ENCODE data around the gene FIGLA.
"Not testable (repeated sequence)": the region's sequence is repeated elsewhere in the genome, so short reads cannot be mapped to it uniquely, and the experiment has no call there.

The FIGLA gene

GRCh38 chr2:70747284-70747683 is 43.2 kb downstream of the FIGLA start:
- DNase-seq (ENCODE audit: low read depth in 3 of 3, low spot score in 1 of 3) = no peak

DNA sequence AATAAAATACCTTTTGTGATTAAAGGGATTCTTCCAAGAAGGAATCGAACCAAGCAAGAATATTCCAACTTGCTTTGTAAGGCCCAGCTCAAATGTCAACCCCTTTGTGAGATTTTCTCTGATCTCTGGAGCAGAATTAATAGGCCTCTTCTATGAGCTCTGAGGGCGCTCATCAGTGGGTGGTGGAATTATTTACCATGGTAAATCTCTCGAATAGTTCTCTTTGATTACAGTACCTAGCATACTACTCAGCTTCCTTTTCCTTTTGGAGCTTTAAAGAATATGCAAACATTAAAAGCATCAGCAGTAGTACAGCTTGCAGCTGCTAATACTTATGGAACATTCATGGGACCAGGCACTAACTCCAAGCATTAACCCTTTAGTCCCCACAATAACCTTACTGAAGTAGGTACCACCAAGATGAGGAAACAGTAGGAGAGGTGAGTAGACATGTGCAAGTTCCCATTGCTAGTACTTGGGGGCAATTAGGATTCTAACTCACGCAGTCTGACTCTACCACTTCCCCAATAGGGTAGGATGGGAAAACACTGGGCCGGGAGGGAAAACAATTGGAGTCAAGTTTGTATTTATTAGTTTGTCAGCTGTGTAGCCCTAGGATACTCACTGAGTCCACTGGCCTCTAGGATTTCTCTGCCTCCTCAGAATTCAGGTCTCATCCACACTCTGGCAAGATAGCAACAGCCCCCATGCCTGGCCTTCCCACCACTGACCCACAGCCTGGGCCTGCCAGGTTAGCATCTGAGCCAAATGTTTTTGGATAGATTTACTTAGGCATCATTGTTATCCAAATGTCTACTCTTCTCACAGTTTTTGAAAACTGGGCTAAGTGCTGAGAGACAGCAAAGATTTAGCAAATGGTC is 44.1 kb downstream of the FIGLA start:
- DNase-seq (ENCODE audit: low read depth in 3 of 3, low spot score in 1 of 3) = no peak

- no peak for DNase-seq (ENCODE audit: low read depth in 3 of 3, low spot score in 1 of 3)
These were observed 45.1 kb downstream of the FIGLA start for GRCh38 chr2:70745276-70745825.

DNA sequence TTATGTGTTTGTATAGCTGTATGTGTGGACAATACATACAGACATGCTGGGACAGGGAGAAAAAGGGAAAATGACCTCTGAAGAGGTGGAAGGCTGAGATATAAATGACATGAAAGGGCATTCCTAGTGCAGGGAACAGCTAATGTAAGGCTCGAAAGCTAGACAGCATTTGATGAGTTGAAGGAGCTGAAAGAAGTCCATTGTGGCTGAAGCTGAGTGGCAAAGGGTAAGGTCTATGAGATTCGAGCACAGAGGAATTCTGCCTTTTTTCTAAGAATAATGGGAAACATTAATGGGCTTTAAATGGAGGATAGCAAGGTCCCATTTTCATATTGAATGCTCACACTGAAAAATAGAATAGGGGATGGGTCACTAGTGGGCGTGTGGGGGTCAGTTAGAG is 46.0 kb downstream of the FIGLA start:
- no peak for DNase-seq (ENCODE audit: low read depth in 3 of 3, low spot score in 1 of 3)

DNA sequence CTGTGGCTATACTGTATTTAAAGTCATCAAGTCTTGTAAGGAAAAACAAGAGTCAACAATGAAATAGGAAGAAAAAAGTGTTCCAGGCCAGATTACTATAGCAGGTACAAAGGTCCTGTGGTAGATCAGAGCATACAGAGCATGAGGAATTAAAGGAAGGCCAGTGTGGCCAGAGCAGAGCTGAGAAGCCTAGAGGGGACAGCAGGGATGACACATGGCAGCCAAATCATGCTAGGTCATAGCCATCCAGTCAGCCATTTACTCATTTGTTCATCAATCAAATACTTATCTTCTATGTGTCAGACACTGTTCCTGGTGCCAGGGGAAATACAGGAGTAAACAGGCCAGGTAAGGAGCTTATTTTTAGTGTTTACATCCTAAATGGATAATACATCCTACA is 46.8 kb downstream of the FIGLA start:
- DNase-seq (ENCODE audit: low read depth in 3 of 3, low spot score in 1 of 3) = no peak

GRCh38 chr2:70743068-70743467 is 47.4 kb downstream of the FIGLA start:
- no peak for DNase-seq (ENCODE audit: low read depth in 3 of 3, low spot score in 1 of 3)

DNA sequence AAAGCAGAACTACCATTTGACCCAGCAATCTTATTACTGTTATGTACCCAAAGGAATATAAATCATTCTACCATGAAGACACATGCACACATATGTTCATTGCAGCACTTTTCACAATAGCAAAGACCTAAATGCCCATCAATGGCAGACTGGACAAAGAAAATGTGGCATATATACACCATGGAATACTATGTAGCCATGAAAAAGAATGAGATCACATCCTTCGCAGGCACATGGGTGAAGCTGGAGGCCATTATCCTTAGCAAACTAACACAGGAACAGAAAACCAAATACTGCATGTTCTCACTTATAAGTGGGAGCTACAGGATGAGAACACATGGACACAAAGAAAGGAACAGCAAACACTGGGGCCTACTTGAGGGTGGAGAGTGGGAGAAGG is 51.0 kb downstream of the FIGLA start:
- not testable (repeated sequence) for DNase-seq (ENCODE audit: low read depth in 3 of 3, low spot score in 1 of 3)

DNA sequence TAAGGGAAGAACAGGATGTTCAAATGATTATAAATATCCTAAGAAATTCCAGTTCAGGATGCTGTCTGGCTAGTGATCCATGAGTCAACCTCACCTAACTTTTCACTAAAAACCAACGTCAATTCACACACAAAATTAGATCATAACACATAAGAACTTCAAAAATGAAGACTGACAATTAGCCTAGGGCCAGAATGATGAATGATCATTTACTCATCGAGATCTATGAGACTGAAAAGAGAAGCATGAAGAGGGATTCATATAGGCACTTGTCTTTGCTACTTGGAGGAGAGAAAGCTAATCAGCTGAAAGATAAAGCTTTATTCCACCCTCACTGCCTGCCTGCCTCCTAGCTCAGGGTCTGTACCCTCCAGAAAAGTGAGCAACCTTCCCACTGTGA is 52.3 kb downstream of the FIGLA start:
- no peak for DNase-seq (ENCODE audit: low read depth in 3 of 3, low spot score in 1 of 3)

- DNase-seq (ENCODE audit: low read depth in 3 of 3, low spot score in 1 of 3) = no peak
These were observed 55.4 kb downstream of the FIGLA start for GRCh38 chr2:70735071-70735470.

GRCh38 chr2:70733646-70734180 is 56.7 kb downstream of the FIGLA start:
- DNase-seq (ENCODE audit: low read depth in 3 of 3, low spot score in 1 of 3) = no peak

DNA sequence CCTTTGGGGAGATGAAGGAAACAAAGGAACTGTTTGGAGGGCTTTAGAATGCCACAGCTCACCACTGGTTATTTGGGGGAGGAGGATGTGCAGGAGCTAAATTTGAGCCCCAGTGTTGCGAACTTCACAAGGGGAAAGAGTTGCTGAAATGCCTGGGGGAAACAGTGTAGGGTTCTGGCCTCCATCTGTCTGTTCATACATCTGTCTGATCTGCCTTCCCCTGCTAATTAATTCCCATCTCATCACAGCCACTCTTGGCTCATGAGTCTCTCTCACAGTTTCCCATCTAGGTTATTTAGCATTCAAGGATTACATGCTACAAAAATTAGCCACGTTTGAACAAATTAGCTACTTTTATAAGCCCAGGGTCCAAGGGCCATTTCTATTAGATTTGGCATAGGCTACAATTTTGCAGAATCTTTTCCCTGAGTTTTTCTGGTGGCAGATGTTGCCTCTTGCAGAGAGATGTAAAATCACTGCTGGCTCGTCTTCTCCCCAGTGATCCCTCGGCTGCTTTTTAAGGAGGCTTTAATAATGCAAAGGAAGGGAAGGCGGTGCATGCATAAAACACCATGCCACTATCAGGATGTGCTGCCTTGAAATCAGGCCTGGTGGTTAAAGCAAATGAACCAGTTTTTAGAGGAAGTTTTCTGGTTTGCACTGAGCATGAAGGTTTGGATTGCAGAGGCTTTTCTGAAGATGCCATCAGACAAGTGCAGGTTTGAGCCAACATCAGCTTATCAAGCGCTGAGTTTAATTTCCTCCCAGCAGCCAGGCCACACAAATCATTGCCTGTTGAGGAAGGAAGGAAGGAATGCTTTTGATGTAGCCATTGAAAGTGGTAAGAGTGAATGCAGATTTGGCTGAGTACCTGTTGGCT is 57.4 kb downstream of the FIGLA start:
- no peak for DNase-seq (ENCODE audit: low read depth in 3 of 3, low spot score in 1 of 3)

DNA sequence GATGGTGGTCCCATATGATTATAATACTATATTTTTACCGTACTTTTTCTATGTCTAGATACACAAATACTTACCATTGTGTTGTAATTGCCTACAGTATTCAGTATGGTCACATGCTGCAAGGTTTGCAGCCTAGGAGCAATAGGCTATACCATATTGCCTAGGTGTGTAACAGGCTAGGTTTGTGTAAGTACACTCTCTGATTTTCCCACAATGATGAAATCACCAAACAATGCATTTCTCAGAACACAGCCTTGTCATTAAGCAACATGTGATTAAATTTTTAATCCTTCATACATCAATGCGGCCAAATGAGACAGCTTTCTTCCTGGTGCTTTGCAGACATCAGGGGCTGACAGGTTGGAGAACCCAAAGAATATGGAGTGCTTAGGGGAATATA is 59.7 kb downstream of the FIGLA start:
- DNase-seq (ENCODE audit: low read depth in 3 of 3, low spot score in 1 of 3) = no peak

DNA sequence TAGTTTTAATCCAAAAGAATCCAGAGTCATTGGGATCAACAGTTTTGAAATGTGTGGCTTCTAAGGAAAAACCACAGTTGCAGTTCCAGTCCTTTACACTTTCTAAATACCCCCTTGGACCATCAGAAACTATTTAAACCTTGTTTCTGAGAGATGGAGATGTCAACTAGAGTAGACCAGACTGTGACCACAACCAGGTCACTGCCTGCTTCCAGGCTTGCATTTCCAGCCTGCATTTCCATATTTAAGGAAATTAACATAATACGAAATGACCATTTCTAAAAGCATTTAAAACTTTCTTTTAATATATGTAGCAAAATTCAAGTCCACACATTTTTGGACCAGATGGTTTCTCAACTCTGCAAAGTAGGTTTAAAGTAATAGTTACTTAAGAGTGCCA is 60.8 kb downstream of the FIGLA start:
- no peak for DNase-seq (ENCODE audit: low read depth in 3 of 3, low spot score in 1 of 3)

DNA sequence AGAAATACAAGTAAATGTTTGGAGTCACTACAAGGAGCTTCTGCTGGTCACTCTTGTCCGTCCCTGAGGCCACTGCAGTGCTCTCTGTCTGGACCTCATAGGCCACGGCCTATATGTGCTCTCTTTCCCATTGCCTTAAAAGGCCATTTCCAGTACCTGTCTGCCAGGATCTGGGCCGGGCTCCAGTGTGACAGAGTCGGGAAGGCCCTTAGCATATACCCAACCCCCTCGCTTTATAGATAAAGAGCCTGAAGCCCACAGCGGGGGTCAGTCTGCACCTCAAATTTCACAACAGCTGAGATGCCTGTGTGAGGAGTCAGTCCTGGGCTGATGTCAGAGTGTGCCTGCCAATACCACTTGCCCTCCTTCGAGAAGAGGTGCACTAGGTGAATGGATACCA is 62.3 kb downstream of the FIGLA start:
- DNase-seq (ENCODE audit: low read depth in 3 of 3, low spot score in 1 of 3) = no peak
